H1 (cell line): Measurements from ENCODE around the gene CNNM2. TPM values are rescaled to one million over a fixed set of nuclear protein-coding genes. Genes with fewer than 3 reads are reported as not detected.

Experiments used
- CTCF ChIA-PET: fragments of 300-600 bp; sonication (Branson Sonifier 250); formaldehyde crosslinking; loops from one replicate; lab custom pipeline; 2021; ENCODE audit not compliant: partially characterized antibody; lab: Charles Lee
- POLR2A ChIA-PET: fragments of 300-600 bp; sonication (Branson Sonifier 250); formaldehyde crosslinking; loops from one replicate; lab custom pipeline; 2021; ENCODE audit warnings: inconsistent platforms; ENCODE audit not compliant: partially characterized antibody; lab: Charles Lee
- DNase-seq, 2 experiments: peaks; one replicate each; pipeline versions ENCODE4 v3.0.0 to v3.0.0-alpha.2; 2010 to 2022; ENCODE audit warnings: low spot score in 2 of 2, low read depth in 1 of 2, mixed read lengths in 1 of 2
- FAIRE-seq: peaks from 2 replicates; lab custom pipeline; 2011; peaks lifted over from hg19 to GRCh38; lab: Jason Lieb, UNC
- H2AFZ ChIP-seq: 2 replicates; pipeline ENCODE4 v1.8.1; 2012; ENCODE audit warnings: low read length, inconsistent platforms
- H2AK5ac ChIP-seq: 2 replicates; pipeline ENCODE4 v1.6.1; 2013; ENCODE audit warnings: low read depth, low read length
- H2BK120ac ChIP-seq: replicated peaks from 2 replicates; pipeline ENCODE3; 2013; ENCODE audit warnings: low read depth, low read length, inconsistent platforms
- H2BK12ac ChIP-seq: 2 replicates; pipeline ENCODE4 v1.6.1; 2013; ENCODE audit warnings: low read depth, low read length
- H2BK15ac ChIP-seq: 2 replicates; pipeline ENCODE4 v1.6.1; 2013; ENCODE audit warnings: low read length
- H2BK20ac ChIP-seq: 2 replicates; pipeline ENCODE4 v1.6.1; 2013; ENCODE audit warnings: low read length
- H2BK5ac ChIP-seq: 2 replicates; pipeline ENCODE4 v1.6.1; 2013; ENCODE audit warnings: low read depth, low read length
- H3K14ac ChIP-seq: 2 replicates; pipeline ENCODE4 v1.6.1; 2013; ENCODE audit warnings: inconsistent platforms; ENCODE audit not compliant: insufficient read length
- H3K18ac ChIP-seq: 2 replicates; pipeline ENCODE4 v1.6.1; 2013; ENCODE audit warnings: low read length; ENCODE audit errors: extremely low read depth
- H3K23ac ChIP-seq: 2 replicates; pipeline ENCODE4 v1.6.1; 2013; ENCODE audit warnings: inconsistent platforms; ENCODE audit not compliant: insufficient read length
- H3K23me2 ChIP-seq: 2 replicates; pipeline ENCODE4 v1.6.1; 2013; ENCODE audit warnings: low read depth, low read length
- H3K27ac ChIP-seq: 2 replicates; pipeline ENCODE4 v1.6.1; 2011; ENCODE audit warnings: low read depth, low read length, inconsistent platforms
- H3K27me3 ChIP-seq, 4 experiments: replicated peaks in 1 of 4; 1 replicate in 1 of 4; 2 replicates in 3 of 4; pipeline versions ENCODE4 v1.6.1 to v1.8.1; 2011 to 2013; ENCODE audit warnings: low read length in 3 of 4, mild to moderate bottlenecking in 3 of 4, inconsistent platforms in 2 of 4, mixed read lengths in 2 of 4, moderate library complexity in 1 of 4; ENCODE audit not compliant: control insufficient read depth in 3 of 4, insufficient read depth in 3 of 4; ENCODE audit errors: extremely low read depth in 1 of 4
- H3K36me3 ChIP-seq, 4 experiments: 2 replicates each; pipeline versions ENCODE4 v1.6.1 to v1.8.1; 2011 to 2013; ENCODE audit warnings: mild to moderate bottlenecking in 4 of 4, low read length in 3 of 4, moderate library complexity in 2 of 4, control low read depth in 1 of 4, inconsistent platforms in 1 of 4; ENCODE audit not compliant: insufficient read depth in 4 of 4, control insufficient read depth in 2 of 4
- H3K4ac ChIP-seq: replicated peaks from 2 replicates; pipeline ENCODE3; 2013; ENCODE audit warnings: low read length, low read depth, mixed read lengths, inconsistent platforms; ENCODE audit not compliant: insufficient read length
- H3K4me1 ChIP-seq, 4 experiments: replicated peaks in 1 of 4; 1 replicate in 1 of 4; 2 replicates in 3 of 4; pipeline versions ENCODE4 v1.6.1 to v1.8.1; 2011 to 2013; ENCODE audit warnings: low read length in 3 of 4, inconsistent platforms in 2 of 4, mixed read lengths in 1 of 4; ENCODE audit not compliant: insufficient read depth in 4 of 4, control insufficient read depth in 3 of 4
- H3K4me2 ChIP-seq, 2 experiments: 2 replicates each; pipeline versions ENCODE4 v1.6.1 to v1.8.1; 2011 to 2013; ENCODE audit warnings: low read depth in 2 of 2, low read length in 2 of 2, control low read depth in 1 of 2, inconsistent platforms in 1 of 2, mild to moderate bottlenecking in 1 of 2; ENCODE audit not compliant: insufficient read depth in 1 of 2
- H3K4me3 ChIP-seq, 4 experiments: fragments of 200-600, 300-600 bp in 1 of 4; sonication (generic), shearing (Covaris generic), sonication (Bioruptor Twin) in 1 of 4; 2 replicates each; pipeline versions ENCODE4 v1.5.1 to v1.8.1; 2011 to 2016; ENCODE audit warnings: low read length in 4 of 4, low read depth in 3 of 4, control low read depth in 2 of 4, inconsistent platforms in 2 of 4, mild to moderate bottlenecking in 2 of 4, mixed read lengths in 1 of 4, moderate library complexity in 1 of 4; ENCODE audit not compliant: insufficient read depth in 2 of 4; ENCODE audit errors: extremely low read depth in 1 of 4
- H3K56ac ChIP-seq: replicated peaks from 2 replicates; pipeline ENCODE3; 2013; ENCODE audit warnings: low read depth, mild to moderate bottlenecking, mixed read lengths, low read length, inconsistent platforms; ENCODE audit not compliant: insufficient read length
- H3K79me1 ChIP-seq: 2 replicates; pipeline ENCODE4 v1.6.1; 2013; ENCODE audit warnings: low read depth, low read length, control low read depth
- H3K79me2 ChIP-seq, 2 experiments: 2 replicates each; pipeline versions ENCODE4 v1.6.1 to v1.8.1; 2012 to 2013; ENCODE audit warnings: low read length in 2 of 2, mild to moderate bottlenecking in 2 of 2, inconsistent platforms in 1 of 2; ENCODE audit not compliant: insufficient read depth in 2 of 2, control insufficient read depth in 1 of 2
- H3K9ac ChIP-seq, 4 experiments: replicated peaks in 1 of 4; 1 replicate in 1 of 4; 2 replicates in 3 of 4; pipeline versions ENCODE4 v1.6.1 to v1.8.1; 2011 to 2013; ENCODE audit warnings: low read depth in 3 of 4, low read length in 3 of 4, control low read depth in 2 of 4, mild to moderate bottlenecking in 2 of 4, moderate library complexity in 2 of 4, inconsistent platforms in 1 of 4; ENCODE audit errors: extremely low read depth in 1 of 4
- H3K9me3 ChIP-seq, 2 experiments: 2 replicates each; pipeline versions ENCODE4 v1.6.1 to v1.8.1; 2012 to 2013; ENCODE audit warnings: mild to moderate bottlenecking in 2 of 2, moderate library complexity in 2 of 2, control low read depth in 1 of 2, inconsistent platforms in 1 of 2, low read depth in 1 of 2, low read length in 1 of 2, mixed read lengths in 1 of 2; ENCODE audit not compliant: insufficient read depth in 2 of 2
- H4K20me1 ChIP-seq, 2 experiments: replicated peaks in 1 of 2; 2 replicates each; pipeline versions ENCODE3 to v1.8.1; 2011 to 2013; ENCODE audit warnings: inconsistent platforms in 2 of 2, low read length in 2 of 2, mild to moderate bottlenecking in 1 of 2; ENCODE audit not compliant: insufficient read depth in 2 of 2, control insufficient read depth in 1 of 2
- H4K5ac ChIP-seq: 2 replicates; pipeline ENCODE4 v1.6.1; 2013; ENCODE audit warnings: low read length, low read depth, mixed read lengths, inconsistent platforms; ENCODE audit not compliant: insufficient read length
- H4K8ac ChIP-seq: 2 replicates; pipeline ENCODE4 v1.8.0; 2013; ENCODE audit warnings: mild to moderate bottlenecking, moderate library complexity, low read length, inconsistent platforms; ENCODE audit not compliant: insufficient read depth; ENCODE audit errors: extremely low read depth
- H4K91ac ChIP-seq: replicated peaks from 2 replicates; pipeline ENCODE3; 2013; ENCODE audit warnings: low read length, mixed read lengths, inconsistent platforms; ENCODE audit not compliant: insufficient read length
- BCL11A ChIP-seq, 2 experiments: IDR thresholded peaks; one replicate each; pipeline ENCODE4 v1.6.1; 2011; ENCODE audit warnings: low read depth in 2 of 2, low read length in 2 of 2, mild to moderate bottlenecking in 2 of 2
- CBX8 ChIP-seq: fragments of 300-800, 300-1000 bp; sonication (generic); IDR thresholded peaks from 2 replicates; pipeline ENCODE4 v1.7.1; 2016; ENCODE audit warnings: low read depth, low read length, borderline replicate concordance
- GABPA ChIP-seq: IDR thresholded peaks from 2 replicates; pipeline ENCODE4 v1.6.1; 2011; ENCODE audit warnings: mild to moderate bottlenecking, low read length, moderate library complexity, borderline replicate concordance; ENCODE audit not compliant: insufficient read depth
- HDAC6 ChIP-seq: IDR thresholded peaks from one replicate; pipeline ENCODE4 v1.7.1; 2012; ENCODE audit warnings: low read depth, mild to moderate bottlenecking, inconsistent platforms, low read length, moderate library complexity
- JUN ChIP-seq: IDR thresholded peaks from 2 replicates; pipeline ENCODE4 v1.6.1; 2011; ENCODE audit warnings: low read depth, mild to moderate bottlenecking, improper control_type of control experiment, low read length
- PHF8 ChIP-seq: fragments of 200-600 bp; sonication (generic); conservative IDR thresholded peaks from 2 replicates; pipeline ENCODE4 v1.7.1; 2012; ENCODE audit warnings: low read depth, mild to moderate bottlenecking, inconsistent platforms, low read length, moderate library complexity
- POU5F1 ChIP-seq: IDR thresholded peaks from 2 replicates; pipeline ENCODE4 v1.6.1; 2011; ENCODE audit warnings: low read depth, mild to moderate bottlenecking, low read length, moderate library complexity
- SIX5 ChIP-seq: IDR thresholded peaks from 2 replicates; pipeline ENCODE4 v1.6.1; 2011; ENCODE audit warnings: mild to moderate bottlenecking, low read depth, low read length
- TAF7 ChIP-seq: optimal IDR thresholded peaks from 2 replicates; pipeline ENCODE3; 2011; ENCODE audit warnings: low read depth, mild to moderate bottlenecking, inconsistent platforms, low read length, moderate library complexity, borderline replicate concordance
- TCF12 ChIP-seq: IDR thresholded peaks from 2 replicates; pipeline ENCODE4 v1.6.1; 2011; ENCODE audit warnings: low read depth, mild to moderate bottlenecking, low read length
- polyA plus RNA-seq, 7 experiments: library from polyadenylated mRNA; depleted of rRNA in 3 of 7; stranded (reverse) in 5 of 7; unstranded in 2 of 7; fragments of >200 nt in 5 of 7; fragments of 200-250 nt in 2 of 7; gene quantifications; 1 replicate in 5 of 7; 2 replicates in 1 of 7; 4 replicates in 1 of 7; pipeline versions ENCODE4 v1.2.1 to v1.2.3, GENCODE V29; 2011 to 2013; ENCODE audit warnings: missing spikeins in 2 of 7, mixed read lengths in 2 of 7
- total RNA-seq: library from RNA; stranded (reverse); fragmentation: NEBNext Ultra II Directional; extraction: Animal tissue kit (Norgen Biotek cat#: 25700); gene quantifications from 2 replicates; pipeline ENCODE4 v1.2.1, GENCODE V29; 2021
- TF ChIP-seq, protein P1 (sequence below), 3 experiments: IDR thresholded peaks; 1 replicate in 2 of 3; 2 replicates in 1 of 3; pipeline versions ENCODE4 v1.5.1 to v1.6.1; 2011; ENCODE audit warnings: low read length in 3 of 3, mild to moderate bottlenecking in 3 of 3, inconsistent platforms in 2 of 3, low read depth in 1 of 3, moderate library complexity in 1 of 3; ENCODE audit not compliant: insufficient read depth in 1 of 3; ENCODE audit errors: control extremely low read depth in 1 of 3

The CNNM2 gene
- total and polyA plus RNA-seq, 2 of the 8 experiments (the other 6 are each of a cell fraction or from before 2014, with no cell fraction given), result 7.3 to 23.6 TPM

DNA sequence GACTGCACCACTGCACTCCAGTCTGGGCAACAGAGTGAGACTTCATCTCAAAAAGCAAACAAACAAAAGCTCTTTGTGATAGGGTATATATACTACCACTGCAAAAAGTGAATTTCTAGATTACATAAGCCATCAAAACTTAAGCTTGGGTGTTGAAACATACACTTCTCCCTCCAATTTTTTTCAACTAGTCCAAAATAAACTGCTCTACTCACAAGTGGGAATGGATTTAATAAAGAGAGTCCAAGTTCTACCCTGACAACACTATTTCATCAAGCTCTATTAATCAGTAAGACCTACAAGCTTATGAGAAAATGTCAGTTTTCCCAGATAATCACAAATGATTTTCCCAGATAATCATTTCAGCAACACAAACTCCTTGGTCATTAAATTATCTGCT lies 192.3 kb downstream of the CNNM2 start:
- Histone ChIP-seq H3K79me1 (no peaks in the 10 kb centered on the region), H2AK5ac (no peak overlapping the region), H3K9me3 (no peaks in the 10 kb centered on the region), H3K27ac (no peak overlapping the region), H3K4me1 (peaks cover 0 to 5% (median 0%) of the 10 kb centered on the region in 4 experiments; a peak in 1 of 7 replicates), H2BK20ac (no peak overlapping the region), H3K23me2 (no peaks in the 10 kb centered on the region), H3K4me2 (no peak overlapping the region), H2AFZ (no peak overlapping the region), H4K5ac (no peak overlapping the region), H3K4me3 (no peak overlapping the region), H2BK15ac (no peak overlapping the region), H2BK12ac (no peak overlapping the region), H3K79me2 (no peaks in the 10 kb centered on the region), H4K91ac (no peak overlapping the region), H3K14ac (no peak overlapping the region), H2BK5ac (no peak overlapping the region), H2BK120ac (no peak overlapping the region), H3K56ac (no peak overlapping the region), H3K4ac (no peak overlapping the region), H4K8ac (no peak overlapping the region), H3K36me3 (peaks cover 0 to 2% (median 0%) of the 10 kb centered on the region in 4 experiments; a peak in 1 of 8 replicates), H3K27me3 (no peaks in the 10 kb centered on the region), H3K18ac (no peak overlapping the region), H3K23ac (no peak overlapping the region), H4K20me1 (no peaks in the 10 kb centered on the region), H3K9ac (no peak overlapping the region)
- no peak for DNase-seq
- ChIA-PET POLR2A (interaction anchor here (2.1 kb wide), 1 partner anchor 17 kb away, joined by 6 read pairs; no protein-coding TSS in a partner anchor), CTCF (interaction anchor here (0.5 to 3.1 kb wide), 7 partner anchors 10 to 134 kb away, joined by 3 to 14 read pairs (median 3); no protein-coding TSS in a partner anchor)
- FAIRE-seq, result no peak
- TF ChIP-seq TAF7 (no peak), GABPA (no peak), CBX8 (no peak), POU5F1 (no peak), SIX5 (no peak), PHF8 (no peak), BCL11A (IDR thresholded peaks at IDR 0.05; ENCODE audit: low read depth in 2 of 2, low read length in 2 of 2) (no peak), TCF12 (no peak), JUN (no peak), HDAC6 (no peak)
- TF ChIP-seq, protein P1, sequence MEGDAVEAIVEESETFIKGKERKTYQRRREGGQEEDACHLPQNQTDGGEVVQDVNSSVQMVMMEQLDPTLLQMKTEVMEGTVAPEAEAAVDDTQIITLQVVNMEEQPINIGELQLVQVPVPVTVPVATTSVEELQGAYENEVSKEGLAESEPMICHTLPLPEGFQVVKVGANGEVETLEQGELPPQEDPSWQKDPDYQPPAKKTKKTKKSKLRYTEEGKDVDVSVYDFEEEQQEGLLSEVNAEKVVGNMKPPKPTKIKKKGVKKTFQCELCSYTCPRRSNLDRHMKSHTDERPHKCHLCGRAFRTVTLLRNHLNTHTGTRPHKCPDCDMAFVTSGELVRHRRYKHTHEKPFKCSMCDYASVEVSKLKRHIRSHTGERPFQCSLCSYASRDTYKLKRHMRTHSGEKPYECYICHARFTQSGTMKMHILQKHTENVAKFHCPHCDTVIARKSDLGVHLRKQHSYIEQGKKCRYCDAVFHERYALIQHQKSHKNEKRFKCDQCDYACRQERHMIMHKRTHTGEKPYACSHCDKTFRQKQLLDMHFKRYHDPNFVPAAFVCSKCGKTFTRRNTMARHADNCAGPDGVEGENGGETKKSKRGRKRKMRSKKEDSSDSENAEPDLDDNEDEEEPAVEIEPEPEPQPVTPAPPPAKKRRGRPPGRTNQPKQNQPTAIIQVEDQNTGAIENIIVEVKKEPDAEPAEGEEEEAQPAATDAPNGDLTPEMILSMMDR (IDR thresholded peaks at IDR 0.05; ENCODE audit: control extremely low read depth in 1 of 3, insufficient read depth in 1 of 3, low read depth in 1 of 3, low read length in 3 of 3), result no peak
